GM21423 (cell line): ENCODE data around the gene MROH2A.
"Not testable (repeated sequence)": the region's sequence is repeated elsewhere in the genome, so short reads cannot be mapped to it uniquely, and the experiment has no call there.

Experiments
- ATAC-seq: cut with Tn5 transposase; IDR thresholded peaks from one replicate; pipeline ENCODE4 v1.9.1; 2021; ENCODE audit warnings: mild to moderate bottlenecking, moderate library complexity; ENCODE audit not compliant: unreplicated experiment

MROH2A gene, protein sequence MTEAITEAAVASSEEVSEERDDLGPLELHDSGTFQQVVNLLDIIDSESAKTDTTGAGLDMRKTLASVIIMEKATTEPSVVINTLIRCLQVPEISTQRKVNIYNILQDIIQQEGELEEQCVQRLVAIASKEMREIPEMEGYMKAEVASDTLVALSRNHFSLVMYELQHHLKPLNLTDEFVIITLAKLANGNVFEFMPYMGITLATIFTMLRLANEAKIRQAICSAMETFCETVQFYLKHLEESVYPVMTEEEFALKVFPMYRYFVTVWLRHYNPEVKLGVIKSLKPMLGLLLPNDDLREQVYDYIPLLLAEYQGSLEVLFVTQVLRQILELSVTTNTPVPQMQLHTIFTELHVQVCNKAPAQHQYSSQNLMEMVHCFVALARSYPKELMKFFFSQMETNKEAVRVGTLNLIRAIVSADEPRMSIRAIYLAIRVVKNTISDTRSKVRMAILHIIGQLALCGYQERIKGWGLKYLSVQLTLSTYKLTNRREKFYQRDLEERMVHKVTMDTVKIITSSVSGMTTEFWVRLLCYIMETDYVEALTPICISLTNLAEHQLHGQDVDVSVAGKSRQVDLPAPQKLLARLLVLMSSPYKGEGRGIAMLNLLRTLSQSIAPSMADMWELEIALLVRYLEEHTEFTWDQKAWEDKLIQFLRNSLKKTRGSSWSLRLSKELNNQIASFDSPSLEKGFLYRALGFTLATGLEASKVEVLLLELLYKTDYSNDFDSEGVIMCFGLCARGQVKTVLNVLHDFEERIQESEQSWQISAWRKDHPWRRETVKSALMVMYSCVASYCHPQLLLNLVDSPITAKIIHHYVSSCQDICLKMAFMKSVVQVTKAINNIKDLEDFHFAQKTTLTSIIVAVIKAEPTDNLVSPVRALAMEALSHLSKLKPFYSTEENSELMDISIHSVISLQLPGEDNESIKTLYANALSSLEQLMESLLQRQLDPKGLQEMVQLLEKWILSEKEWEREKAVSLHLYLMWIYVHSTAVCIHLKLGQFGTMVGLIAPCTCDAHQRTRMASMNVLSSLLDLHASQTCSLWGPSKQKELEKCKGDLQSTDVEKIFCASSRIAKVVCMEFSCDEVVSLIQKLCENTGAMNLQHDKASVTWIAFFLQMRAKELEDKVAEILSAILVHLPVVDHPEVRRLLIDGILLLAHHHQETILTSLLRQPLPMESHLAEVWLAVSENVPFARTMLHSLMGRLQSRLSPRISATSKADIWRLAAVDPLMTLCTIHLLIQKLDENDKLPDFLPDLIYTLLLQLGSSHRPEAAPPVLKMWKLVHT (N-terminal part only)

DNA sequence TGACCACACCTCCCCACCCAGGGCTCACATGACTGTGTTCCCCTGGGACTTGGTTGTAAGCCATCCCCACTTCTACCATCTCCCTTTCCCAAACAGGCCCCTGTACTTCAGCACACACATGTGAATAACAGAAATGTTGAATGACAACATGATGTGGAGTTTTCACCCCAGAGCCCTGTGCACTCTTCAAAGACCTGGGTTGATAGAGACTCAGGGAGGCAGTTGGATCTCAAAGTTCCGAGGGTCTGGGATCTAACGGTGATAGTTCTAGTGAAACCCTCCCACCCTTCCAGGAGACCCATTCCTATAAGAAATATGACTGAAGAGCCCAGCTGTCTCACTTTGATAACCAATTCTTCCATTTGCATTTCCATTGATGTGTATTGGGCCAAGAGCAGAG, at the start of gene MROH2A:
MROH2A (plus strand) TSS at position 301 of the 400 bp plus-strand sequence. CDS start 1,029 bp downstream, outside the sequence.
- no peak for ATAC-seq

DNA sequence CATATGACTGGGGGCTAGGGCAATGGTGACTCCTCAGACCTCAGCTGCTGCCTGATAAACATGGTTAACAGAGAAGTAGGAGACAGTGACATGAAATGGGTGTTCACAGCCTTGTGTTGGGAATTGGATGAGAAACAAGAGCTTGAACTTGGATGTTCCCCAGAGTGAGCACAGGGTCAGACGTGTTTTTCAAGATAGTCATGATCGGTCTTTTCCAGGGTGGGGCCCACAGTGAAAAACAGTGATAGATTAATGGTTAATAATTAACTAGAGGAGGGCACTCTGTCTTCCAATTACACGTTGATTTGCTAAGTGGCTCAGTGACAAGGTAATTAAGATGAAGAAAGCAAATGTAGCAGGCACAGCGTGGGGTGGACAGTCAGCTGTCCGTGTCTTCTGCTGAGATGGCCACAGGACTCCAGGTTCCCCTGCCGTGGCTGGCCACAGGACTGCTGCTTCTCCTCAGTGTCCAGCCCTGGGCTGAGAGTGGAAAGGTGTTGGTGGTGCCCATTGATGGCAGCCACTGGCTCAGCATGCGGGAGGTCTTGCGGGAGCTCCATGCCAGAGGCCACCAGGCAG, 49.3 kb upstream of the MROH2A start, which contains the start of gene UGT1A3:
UGT1A3 (plus strand) TSS at position 320 of the 579 bp plus-strand sequence; CDS start at position 405, 85 bp downstream.
- no peak for ATAC-seq

DNA sequence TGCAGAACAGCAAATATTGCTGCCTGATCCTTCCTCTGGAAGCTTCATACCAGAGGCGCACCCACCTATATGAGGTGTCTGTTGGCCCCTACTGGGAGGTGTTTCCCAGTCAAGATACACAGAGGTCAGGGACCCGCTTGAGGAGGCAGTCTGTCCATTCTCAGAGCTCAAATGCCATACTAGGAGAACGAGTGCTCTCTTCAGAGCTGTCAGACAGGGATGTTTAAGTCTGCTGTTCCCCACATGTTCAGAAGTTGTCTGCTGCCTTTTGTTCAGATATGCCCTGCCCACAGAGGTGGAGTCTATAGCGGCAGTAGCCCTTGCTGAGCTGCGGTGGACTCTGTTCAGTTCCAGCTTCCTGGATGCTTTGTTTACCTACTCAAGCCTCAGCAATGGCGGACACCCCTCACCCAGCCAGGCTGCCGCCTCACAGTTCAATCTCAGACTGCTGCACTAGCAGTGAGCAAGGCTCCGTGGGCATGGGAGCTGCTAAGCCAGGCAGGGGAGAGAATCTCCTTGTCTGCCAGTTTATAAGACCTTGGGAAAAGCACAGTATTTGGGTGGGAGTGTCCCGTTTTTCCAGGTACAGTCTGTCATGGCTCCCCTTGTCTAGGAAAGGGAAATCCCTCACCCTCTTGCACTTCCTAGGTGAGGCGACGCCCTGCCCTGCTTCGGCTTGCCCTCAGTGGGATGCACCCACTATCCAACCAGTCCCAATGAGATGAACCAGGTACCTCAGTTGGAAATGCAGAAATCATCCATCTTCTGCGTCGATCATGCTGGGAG, 41.1 kb upstream of the MROH2A start:
- ATAC-seq, result not testable (repeated sequence)

DNA sequence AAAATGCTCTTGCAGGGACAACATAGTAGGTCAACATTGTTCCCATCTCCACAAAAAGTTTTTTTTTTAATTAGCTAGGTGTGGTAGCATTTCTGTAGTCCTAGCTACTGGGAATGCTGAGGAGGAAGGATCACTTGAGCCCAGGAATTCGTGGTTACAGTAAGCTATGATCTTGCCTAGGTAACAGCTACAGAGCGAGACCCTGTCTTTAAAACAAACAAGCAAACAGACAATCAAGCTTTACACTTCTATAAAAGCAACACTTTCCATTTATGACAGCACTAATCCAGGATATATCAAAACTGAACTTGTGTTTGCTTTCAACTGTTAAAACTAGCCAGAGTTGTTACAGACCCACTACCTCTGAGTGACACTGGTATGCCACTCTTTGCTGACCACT, 37.3 kb upstream of the MROH2A start:
- ATAC-seq, result no peak

DNA sequence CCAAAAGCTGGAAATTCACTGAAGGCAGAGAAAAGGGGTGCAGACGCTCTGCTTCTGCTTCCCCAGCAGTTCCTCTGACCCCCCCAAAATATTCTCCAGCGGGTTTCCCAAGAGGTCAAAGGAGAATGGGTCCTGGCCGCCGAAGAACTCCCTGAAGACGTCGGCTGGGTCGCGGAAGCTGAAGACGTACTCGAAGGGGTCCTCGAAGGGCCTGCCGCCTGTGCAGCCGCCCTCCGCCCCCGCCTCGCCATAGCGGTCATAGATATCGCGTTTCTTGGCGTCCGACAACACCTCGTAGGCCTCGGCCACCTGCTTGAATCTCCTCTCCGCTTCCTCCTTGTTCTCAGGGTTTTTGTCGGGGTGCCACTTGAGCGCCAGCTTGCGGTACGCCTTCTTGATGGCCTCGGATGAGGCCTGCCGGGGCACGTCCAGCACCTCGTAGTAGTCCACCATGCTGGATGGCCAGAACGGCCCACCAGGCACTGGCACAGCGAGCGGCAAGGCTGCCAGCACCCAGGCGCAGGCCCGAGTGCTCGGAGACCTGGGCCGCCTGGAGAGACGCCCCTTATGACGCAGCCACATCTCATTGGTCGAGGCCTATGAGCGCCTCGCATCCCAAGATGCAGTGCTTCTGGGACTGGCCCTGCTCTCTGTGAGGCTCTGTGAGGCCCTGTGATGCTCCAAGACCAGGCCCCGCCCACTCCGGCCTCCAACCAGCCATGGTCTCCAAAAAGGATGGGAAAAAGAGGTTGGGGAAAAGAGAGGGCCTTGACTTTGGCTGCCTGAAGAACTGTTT, 34.5 kb upstream of the MROH2A start:
- no peak for ATAC-seq

DNA sequence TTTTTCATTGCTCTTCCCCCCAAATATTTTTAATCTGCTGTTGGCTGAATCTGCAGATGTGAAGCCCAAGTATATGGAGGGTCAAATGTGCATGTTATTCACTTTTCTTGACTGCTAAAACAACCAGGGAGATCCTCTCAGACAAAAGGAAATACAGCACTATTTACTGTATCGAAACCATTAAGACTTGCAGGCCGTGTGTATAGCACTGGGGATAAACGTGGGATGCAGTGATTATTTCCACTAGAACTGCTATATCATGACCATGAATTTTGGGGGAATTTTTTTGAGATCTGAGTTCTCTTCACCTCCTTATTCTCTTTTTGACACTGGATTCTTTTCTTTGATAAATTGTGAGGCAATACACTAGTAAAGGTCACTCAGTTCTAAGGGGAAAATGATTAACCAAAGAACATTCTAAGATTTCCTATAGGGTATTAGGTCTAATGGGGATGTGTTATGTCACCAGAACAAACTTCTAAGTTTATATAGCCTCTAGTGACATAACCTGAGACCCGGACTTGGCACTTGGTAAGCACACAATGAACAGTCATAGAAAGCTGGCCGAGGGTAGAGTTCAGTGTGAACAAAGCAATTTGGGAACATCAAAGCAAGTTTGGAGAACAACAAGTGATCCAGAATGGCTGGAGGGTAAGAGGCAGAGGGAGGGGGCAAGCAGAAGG, 32.9 kb upstream of the MROH2A start:
- ATAC-seq, result no peak

DNA sequence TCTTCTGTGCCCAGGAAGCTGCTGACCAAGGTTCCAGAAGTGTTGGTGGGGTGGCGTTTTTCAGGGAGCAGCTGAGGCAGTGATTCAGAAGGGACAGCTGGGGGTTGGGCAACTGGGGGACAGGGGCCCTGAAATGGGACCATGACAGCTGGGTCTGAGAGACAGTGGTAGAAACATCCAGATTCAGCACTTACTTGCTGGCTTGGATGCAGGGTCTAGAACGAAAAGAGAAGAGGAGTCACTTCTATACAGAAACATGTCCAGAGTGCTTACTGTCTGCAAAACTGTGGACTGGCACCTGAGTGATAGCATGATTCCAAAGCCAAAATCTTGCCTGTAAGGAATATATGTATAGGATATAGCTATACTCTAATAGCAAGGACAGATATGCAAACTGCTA, 32.3 kb upstream of the MROH2A start:
- not testable (repeated sequence) for ATAC-seq

DNA sequence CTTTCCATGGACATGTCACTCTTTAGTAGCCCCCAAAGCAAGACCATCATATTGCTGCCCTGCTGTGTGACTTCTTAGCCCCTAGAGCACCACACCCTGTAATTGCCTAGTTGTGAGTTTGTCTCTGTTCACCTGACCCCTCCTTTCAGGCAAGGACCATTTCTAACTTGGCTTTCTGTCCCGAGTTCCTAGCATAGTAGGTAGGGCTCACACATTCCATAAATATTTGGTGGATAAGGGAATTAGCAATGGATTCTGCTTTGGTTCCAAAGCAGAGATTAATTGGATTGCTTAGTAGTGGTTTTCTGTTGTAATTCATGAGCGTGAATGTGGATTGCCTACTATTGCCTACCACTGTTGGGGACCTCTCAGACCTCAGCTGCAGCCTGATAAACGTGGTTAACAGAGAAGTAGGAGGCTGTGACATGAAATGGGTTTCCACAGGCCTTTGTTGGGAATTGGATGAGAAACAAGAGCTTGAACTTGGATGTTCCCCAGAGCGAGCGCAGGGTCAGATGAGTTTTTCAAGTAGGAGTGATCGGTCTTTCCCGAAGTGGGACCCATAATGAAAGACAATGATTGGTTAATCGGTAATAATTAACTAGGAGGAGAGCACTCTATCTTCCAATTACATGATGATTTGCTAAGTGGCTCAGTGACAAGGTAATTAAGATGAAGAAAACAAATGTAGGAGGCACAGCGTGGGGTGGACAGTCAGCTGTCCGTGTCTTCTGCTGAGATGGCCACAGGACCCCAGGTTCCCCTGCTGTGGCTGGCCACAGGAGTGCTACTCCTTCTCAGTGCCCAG, 31.5 kb upstream of the MROH2A start:
- no peak for ATAC-seq

DNA sequence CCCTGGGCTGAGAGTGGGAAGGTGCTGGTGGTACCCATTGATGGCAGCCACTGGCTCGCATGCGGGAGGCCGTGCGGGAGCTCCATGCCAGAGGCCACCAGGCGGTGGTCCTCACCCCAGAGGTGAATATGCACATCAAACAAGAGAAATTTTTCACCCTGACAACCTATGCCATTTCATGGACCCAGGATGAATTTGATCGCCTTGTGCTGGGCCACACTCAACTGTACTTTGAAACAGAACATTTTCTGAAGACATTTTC, 30.9 kb upstream of the MROH2A start:
- ATAC-seq, result no peak

DNA sequence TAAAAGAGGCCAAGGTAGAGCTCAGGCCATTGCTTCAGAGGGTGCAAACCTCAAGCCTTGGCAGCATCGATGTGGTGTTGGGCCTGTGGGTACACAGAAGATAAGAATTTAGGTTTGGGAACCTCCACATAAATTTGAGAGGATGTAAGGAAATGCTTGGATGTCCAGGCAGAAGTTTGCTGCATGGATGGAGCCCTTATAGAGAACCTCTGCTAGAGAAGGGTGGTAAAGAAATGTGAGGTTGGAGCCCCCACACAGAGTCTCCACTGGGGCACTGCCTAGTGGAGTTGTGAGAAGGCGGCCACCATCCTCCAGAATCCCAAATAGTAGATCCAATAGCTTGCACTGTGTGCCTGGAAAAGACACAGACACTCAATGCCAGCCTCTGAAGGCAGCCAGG, 27.4 kb upstream of the MROH2A start:
- ATAC-seq, result not testable (repeated sequence)

DNA sequence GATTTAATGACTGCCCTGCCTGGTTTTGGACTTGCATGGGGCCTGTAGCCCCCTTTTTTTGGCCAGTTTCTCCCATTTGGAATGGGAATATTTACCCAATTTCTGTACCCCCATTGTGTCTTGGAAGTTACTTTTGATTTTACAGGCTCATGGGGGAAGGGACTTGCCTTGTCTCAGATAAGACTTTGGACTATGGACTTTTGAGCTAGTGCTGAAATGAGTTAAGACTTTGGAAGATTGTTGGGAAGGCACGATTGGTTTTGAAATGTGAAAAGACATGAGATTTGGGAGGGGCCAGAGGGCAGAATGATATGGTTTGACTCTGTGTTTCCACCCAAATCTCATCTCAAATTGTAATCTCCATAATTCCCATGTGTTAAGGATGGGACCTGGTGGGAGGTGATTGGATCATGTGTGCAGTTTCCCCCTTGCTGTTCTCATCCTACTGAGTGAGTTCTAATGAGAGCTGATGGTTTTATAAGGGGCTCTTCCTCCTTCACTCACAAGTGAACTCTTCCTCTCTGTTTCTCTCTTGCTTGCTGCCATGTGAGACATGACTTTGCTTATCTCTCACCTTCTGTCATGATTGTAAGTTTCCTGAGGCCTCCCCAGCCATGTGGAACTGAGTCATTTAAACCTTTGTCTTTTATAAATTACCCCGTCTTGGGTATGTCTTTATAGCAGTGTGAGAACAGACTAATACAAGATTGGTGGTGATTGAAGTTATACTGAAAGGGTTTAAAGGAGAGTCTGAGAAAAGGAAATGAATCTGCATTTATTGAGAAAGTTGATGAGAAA, 26.7 kb upstream of the MROH2A start:
- not testable (repeated sequence) for ATAC-seq

DNA sequence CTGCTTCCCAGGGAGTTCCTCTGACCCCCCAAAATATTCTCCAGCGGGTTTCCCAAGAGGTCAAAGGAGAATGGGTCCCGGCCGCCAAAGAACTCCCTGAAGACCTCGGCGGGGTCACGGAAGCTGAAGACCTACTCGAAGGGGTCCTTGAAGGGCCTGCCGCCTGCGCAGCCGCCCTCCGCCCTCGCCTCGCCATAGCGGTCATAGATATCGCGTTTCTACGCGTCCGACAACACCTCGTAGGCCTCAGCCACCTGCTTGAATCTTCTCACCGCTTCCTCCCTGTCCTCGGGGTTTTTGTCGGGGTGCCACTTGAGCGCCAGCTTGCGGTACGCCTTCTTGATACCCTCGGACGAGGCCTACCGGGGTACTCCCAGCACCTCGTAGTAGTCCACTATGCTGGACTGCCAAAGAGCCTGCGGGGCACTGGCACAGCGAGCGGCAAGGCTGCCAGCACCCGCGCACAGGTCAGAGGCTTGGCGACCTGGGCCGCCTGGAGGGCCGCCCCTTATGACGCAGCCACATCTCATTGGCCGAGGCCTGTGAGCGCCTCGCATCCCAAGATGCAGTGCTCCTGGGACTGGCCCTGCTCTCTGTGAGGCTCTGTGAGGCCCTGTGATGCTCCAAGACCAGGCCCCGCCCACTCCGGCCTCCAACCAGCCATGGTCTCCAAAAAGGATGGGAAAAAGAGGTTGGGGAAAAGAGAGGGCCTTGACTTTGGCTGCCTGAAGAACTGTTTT, 23.1 kb upstream of the MROH2A start:
- no peak for ATAC-seq

DNA sequence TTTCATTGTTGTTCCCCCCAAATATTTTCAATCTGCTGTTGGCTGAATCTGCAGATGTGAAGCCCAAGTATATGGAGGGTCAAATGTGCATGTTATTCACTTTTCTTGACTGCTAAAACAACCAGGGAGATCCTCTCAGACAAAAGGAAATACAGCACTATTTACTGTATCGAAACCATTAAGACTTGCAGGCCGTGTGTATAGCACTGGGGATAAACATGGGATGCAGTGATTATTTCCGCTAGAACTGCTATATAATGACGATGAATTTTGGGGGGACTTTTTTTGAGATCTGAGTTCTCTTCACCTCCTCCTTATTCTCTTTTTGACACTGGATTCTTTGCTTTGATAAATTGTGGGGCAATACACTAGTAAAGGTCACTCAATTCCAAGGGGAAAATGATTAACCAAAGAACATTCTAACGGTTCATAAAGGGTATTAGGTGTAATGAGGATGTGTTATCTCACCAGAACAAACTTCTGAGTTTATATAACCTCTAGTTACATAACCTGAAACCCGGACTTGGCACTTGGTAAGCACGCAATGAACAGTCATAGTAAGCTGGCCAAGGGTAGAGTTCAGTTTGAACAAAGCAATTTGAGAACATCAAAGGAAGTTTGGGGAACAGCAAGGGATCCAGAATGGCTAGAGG, 21.6 kb upstream of the MROH2A start:
- ATAC-seq, result no peak

DNA sequence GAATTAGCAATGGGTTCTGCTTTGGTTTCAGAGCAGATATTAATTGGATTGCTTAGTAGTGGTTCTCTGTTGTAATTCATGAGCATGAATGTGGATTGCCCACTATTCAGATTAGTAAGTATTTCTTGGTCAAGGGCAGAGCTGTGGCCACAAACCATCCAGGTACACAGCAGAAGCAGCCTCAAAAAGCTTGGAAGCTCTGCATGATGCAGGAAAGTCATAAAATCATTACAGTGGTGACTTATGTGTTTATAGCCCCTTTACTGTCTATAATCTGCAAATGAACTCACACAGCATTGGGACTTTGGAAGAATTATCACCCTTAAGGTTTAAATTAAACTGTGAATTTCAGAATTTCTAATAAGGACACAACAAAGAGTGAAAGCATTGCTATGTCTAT, 20.0 kb upstream of the MROH2A start:
- no peak for ATAC-seq

DNA sequence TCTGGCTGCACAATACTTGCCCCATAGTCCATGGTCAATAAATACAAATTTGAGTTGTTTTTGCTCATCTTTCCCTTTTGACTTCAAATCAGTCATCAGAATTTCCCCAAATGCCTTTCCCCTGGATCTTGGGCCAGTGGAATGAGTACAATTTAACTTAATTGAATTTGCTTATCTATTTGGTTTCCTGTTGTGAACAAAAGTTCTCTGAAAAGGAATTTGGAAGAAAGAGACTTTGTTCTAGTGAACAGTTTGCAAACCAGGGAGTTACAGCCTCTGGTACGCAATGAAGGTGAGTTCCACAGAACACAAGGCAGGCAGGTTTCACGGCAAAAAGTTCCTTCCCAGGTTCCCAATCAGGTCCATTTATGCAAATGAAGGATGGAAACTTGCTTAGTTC, 19.3 kb upstream of the MROH2A start:
- ATAC-seq, result no peak

DNA sequence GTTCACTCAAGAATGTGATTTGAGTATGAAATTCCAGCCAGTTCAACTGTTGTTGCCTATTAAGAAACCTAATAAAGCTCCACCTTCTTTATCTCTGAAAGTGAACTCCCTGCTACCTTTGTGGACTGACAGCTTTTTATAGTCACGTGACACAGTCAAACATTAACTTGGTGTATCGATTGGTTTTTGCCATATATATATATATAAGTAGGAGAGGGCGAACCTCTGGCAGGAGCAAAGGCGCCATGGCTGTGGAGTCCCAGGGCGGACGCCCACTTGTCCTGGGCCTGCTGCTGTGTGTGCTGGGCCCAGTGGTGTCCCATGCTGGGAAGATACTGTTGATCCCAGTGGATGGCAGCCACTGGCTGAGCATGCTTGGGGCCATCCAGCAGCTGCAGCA, 18.1 kb upstream of the MROH2A start, which contains the start of gene UGT1A1:
UGT1A1 (plus strand) TSS at position 228 of the 400 bp plus-strand sequence; CDS start at position 246, 18 bp downstream.
- ATAC-seq, result no peak
